OCI-M2 (cell line): Measurements from ENCODE around the gene ARHGAP26.

Experiments used
- DNase-seq: peaks from one replicate; lab custom pipeline; 2025; ENCODE audit not compliant: unreplicated experiment; lab: John Stamatoyannopoulos, UW

ARHGAP26 gene

DNA sequence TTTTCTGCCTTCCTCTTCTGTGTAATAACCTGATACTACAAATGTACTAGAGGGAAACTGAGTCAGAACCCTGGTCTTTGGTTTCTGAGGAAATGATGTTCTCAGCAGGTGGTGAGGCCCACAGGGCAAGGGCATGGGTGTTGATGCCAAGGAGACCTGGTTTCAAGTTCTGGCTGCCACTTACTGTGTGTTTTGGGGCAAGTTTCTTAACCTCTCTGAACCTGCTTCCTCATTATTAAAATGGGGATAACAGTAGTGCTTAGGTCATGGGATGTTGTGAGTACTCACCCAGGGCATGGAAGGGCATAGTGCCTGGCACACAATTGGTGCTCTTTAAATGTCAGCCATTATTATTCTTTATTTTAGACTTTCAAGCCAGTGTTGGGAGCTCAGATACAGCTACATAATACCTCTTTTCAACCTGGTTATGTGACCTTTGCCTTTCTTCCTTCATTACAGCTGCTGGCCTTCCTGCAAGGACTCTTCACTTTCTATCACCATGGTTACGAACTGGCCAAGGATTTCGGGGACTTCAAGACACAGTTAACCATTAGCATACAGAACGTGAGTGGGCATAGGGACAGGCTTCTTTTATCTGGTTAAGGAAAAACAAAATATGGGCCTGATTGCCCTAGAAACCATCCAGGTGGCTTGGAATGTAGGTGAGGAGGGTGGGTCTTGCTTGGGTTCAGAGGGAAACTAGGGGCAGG is 131.5 kb downstream of the ARHGAP26 start:
- DNase-seq: no peak

DNA sequence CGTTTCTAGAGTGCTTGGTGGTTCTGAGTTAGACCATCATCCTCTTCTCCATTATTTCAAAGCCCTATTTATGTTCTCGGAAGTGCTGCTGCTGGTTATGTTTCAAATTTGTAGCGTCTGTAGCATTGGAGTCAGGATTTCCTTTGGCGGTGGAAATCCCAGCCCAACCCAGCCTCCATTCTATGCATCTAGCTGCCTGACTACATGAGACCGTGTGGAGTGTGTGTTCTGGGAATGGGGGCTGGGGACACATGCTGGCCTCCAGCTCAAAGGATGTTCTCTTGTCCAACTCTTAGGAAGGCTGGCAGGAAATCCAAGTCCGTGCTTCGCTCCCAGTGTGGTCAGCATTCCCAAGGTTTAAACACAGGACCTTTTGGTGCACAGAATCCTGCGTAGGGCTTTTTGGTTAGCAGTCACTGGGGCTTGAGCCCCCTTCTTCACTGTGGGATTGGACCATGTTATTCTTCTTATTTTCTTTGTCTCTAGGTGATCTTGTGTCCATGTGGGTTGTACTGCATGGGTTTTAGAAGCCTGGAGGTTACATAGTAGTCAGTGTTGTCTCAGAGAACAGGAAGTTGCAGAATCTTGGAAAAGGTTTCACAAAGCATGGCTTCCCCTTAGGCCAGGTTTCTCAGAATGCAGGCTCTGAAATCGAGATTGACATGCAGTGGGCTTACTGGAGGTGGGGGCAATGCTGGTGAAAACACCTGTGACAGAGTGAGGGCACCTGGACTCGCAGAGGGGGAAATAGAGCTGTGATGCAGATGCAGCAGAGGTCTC is 132.2 kb downstream of the ARHGAP26 start:
- DNase-seq: no peak

DNA sequence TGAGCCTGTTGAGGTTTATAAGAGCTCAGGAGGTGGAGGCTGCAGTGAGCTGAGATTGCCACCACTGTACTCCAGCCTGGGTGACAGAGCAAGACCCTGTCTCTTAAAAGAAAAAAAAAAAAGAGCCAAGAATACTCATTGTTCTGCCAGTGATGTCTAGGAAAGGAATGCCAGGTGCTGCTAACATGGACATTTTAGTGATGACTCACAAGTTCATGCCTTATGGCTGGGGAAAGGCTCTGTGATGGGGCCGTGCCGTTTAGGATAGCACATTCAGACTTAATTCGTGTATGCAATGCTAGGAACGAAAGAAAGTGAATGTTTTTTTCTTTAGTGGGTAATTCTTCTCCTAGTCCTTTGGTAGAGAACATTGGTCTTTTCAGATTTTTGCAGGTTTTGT is 134.2 kb downstream of the ARHGAP26 start:
- no peak for DNase-seq

DNA sequence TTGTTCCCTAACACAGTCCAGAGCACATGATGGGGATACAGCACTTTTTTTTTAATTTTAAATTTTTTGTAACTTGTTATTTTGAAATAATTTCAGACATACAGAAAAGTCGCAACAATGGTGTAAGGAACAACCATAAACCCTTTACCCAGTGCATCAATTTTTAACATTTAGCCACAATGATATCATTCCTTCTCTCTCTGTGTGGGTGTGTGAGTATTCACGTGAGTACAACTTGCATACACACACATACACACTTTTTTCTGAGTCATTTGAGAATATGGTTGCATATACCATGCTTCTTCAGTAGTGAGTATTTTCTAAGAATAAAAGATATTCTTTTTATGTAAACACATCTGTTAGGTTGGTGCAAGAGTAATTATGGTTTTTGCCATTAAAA is 135.2 kb downstream of the ARHGAP26 start:
- DNase-seq: no peak

DNA sequence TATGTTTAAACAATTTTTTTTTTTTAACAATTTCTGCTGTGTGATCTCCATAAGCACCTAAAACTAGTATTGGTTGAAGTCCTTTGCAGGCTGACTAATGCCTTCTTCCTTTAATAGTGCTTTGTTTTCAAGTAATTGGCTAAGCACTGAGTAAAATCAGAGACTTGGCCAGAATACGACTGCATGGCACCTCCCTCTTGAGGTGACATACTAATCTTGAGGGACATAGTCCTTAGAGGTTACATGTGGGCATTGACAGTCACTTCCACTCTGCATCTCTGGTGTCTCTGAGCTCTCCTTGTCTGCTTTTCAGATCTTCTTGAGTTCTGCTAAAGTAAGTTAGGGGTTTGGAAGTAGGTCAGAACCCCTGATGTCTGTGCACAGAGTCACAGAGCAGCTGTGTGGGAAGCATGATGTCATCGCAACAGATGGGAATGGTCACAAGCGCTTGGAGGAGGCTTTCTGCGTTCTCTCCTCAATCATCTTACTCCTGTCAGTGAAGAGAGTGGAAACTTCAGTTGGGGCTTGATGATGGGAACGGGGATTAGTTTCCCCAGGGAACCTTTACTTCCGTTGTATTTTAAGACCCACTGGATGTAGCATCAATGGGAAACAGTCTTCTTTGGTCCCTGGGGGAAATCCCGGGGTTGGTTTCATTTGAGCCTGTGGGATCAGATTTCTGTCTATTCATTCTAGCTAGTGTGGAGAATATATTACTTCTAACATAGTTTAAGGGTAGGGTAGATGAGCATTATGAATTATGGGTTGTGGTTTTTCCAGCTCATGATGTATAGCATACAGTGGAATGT is 136.9 kb downstream of the ARHGAP26 start:
- DNase-seq: no peak

DNA sequence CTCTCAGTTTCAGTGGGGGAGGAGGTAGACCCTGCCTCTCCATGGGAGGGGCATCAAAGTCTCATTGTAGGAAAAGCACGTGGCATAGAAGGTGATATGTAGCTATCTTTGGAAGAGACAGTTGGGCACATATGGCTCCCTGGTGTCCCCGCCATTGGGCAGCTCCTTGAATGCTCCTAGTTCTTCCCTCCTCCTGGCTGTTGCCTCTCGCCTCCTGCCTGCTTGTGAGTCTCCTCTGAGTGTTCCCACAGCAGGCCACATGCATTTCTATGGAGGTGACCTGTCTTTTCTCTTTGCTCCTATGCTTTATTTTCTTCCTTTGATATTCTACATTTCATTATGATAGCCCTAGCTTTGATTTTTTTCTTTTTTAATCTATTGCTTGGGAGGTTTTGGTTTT is 138.5 kb downstream of the ARHGAP26 start:
- DNase-seq: no peak

DNA sequence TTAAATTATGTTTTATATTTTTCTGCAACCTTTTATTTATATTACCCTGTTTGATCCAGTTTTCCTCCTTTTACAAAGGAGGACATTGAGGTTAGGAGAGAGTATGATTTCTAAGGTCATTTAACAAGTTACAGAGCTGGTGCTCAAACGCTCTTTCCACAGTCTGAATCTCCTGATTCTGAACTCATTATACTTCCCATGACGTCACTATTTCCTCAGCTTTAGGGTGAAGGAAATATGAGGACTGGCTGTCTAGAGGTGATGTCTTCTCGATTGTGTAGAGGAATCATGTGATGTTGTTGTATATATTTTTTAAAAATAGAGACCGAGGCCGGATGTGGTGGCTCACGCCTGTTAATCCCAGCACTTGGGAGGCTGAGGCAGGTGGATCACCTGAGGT is 140.0 kb downstream of the ARHGAP26 start:
- DNase-seq: no peak

DNA sequence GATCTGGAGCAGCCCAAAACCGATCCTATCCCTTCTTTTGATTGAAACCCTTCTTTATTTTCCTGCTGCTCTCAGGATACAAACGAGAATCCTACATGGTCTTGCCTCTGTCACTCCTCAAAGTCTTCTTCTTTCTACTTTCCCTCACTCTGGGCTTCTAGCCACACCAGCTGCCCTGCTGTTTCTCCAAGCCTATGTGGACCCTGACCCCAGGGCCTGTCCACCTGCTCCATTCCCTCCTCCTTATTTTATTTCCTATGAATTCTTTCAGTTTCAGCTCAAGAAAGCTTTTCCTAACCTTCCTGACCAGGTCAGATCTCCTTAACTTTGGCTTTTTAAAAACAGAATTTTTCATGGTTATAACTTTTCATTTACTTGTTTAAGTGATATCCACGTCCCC is 141.0 kb downstream of the ARHGAP26 start:
- DNase-seq: no peak

DNA sequence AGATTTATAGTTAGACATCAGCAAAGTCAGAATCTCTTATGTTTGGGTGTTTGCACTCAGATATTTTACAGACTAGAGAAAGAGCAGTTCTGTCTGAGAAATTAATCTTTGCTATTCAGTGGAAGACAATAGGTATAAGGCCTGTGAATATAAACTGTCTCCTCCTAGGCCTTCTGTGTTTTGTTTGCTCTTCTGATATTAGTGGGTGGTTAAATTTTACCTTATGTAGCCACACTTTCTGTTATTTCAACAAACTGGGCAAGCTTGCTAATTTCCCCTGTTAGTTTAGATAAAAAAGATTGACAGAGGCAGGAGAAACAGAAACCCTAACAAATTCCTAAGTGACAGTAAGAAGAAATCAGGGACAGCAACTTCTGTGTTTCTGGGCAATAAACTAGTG is 141.6 kb downstream of the ARHGAP26 start:
- DNase-seq: no peak

DNA sequence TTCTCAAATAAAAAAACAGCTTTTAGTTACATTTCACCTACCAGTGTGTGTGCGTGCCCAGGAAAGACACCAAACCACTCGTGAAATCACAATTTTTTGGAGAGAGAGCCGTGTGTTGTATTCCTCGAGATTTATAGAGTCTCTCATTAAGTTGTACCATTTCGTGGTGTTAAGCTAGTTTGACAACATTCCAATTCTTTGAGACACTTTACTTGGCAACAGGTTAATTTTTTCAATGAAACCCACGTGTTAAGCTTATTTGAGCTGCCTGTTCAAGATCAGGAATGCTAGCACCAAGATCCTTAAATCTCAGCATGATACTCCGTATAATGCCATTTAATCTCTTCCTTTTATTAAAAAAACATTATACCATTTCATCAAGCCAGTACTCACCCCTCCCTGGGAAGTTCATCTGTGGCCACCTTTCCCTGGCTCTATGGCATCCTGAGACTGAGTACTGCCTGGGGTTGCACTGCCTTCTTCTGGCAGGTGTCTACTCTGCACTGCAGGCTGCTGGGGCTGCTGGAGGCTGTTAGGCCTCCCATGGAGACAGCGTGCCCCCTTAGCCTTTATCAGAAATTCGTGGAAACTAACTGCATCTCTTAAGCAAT is 143.7 kb downstream of the ARHGAP26 start:
- no peak for DNase-seq

DNA sequence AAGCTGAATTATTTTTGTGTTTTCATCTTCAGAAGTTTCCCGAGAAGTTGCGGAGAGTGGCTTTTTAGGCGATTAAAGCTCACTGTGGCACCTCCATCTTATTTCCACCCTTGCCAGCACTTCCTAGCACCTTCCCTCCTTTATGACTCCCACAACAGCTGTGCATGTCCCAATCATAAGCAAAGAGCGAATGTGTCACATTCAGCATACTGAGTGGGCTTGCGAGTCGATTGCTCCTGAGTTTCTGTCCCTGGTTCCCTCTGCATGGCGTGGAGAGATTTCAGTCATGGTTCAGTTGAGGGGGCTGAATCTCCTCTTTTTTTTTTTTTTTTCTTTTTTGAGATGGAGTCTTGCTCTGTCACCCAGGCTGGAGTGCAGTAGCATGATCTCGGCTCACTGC is 144.9 kb downstream of the ARHGAP26 start:
- no peak for DNase-seq

DNA sequence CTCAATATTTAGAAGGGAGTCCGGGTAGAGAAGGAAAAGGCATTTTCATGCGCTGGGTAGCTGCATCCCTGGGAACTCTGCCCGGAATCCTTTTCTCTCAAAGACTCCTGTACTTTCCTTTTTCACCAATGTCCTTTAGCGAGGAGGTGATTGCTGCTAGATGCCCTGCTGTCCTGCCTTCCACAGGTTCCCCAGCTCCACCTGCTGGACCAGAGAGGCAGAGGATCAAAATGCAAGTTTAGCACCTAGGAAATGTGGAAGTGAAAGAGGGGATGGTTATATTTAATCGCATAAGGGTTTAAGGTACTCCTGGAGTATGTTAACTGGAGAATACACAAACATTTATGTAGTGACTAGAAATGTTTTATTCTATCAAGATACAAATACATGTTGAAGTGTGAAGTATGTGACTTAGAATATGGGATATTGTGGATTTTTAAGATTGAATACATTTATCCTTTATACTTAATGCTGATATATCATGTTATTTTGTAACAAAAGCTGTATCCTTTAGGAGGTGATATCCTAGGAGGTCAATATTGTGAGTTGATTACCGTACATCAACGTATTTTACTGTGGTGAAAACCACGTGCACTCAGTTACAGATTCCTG is 145.7 kb downstream of the ARHGAP26 start:
- no peak for DNase-seq

DNA sequence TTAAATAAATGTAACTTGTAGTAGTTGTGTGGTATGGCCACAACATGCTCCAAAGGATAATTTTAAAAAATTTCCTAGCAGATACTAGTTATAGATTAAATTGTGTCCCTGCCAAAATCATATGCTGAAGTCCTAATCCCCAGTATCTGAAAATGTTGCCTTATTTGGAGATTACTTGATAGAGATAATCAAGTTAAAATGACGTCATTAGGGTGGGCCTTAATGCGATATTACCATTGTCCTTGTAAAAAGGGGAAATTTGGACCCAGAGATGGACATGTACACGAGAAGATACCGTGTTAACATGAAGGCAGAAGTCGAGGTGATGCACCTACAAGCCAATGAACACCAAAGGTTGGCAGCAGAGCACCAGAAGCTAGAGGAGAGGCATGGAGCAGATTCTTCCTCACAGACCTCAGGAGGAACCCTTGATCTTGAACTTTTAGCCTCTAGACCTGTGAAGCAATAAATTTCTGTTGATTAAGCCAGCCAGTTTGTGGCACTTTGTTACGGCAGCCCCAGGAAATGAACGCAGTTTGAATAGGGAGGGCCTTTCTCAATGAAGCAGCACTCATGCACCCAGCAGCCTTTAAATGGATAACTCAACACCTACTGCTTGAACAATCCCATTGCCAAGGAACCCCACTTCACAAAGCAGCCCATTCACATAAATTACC is 148.9 kb downstream of the ARHGAP26 start:
- no peak for DNase-seq

DNA sequence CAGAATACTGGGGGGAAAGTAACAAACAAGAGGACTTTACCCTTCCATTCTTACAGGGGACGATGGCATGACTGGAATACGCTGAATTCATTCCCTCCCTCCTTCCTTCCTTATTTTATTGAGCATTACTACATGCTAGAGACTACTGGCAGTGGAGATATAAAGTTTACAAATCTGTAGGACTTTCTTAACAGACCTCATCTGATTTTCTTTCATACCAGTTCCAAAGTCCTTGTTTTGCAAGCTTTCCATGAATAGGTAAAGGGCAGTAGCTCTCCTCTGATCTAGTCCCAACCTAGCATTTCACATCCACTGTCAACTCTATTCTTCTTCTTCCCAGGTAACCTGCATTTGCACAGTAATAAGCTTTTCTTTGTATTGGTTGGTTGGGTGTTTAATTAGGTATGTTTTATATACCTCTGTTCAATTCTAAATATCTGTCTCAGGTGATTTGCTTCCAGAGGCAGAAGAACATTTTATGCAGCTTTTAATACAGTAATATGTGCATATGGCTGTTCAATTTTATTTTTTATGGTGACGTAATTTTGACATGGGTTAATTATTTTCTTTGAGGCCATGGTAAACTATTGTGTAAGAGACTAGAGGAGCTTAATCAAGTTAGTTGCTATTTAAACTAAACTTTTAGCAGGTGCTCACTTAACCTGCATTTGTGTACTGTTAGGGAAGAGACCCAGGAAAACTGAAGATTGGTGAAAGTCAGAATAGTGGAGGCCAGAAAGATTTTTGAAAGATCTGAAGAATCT is 150.9 kb downstream of the ARHGAP26 start:
- no peak for DNase-seq

DNA sequence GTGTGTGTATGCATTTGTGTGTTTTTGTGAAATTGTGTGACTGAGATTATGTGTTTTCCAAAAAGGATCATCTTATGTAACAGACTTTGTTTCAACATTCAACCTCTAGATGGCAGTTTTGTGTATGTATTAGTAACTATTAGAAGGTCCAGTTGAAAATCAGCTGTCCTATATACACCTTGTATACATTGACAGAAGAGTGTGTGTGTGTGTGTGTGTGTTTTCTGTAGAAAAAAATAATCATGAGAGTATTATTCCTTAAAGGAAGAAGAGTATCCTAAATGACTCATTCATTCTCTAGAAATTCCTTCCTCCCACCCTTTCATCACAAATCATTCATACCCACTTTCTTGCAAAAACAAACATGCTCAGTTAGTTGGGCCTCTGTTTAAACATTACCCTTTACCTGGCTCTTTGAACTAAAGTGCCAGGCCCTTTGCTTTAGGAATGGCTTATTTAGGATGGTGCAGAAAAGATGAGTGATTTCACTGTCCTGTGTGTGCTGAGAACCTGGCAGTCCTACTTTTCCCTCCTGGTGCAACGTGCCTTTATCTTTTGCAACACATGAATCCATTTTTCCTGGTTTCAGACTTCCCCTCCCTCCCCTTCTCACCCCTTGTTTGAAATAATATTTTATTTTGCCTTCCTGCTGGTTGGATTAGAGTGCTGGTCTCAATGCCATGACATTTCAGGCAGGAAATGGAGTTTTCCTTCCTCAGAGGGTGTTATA is 152.2 kb downstream of the ARHGAP26 start:
- no peak for DNase-seq

DNA sequence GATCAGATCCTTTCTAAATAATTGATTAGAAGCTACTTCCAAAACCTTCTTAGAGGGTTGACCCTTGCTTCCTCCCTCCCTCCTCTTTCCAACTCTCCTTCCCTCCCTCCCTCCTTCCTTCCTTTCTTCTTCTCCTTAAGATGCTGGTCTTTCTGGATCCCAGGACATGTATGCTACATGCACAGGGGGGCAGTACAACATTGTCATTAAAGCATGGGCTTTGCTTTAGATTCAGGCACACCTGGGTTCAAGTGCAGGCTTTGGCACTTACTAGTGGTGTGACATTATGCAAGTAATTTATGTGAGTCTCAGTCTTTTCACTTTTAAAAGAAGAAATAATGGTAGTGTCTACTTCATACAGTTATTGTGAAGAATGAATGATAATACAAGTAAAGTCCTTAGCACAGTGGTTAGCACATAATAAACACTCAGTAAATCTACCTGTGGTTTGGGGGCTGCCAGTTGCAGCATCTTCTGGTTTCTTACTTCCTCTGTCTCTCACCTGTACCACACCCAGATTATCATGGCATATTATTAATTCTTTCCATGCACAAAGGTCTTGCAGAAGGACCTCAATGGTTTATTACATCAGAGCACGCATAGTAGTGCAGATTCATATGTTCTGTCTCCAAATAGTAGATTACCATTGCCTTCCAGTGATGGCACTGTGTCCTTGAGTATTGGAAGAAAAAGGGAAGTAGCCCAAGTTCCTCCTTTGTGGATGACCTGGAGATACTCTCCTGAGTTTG is 154.1 kb downstream of the ARHGAP26 start:
- no peak for DNase-seq

DNA sequence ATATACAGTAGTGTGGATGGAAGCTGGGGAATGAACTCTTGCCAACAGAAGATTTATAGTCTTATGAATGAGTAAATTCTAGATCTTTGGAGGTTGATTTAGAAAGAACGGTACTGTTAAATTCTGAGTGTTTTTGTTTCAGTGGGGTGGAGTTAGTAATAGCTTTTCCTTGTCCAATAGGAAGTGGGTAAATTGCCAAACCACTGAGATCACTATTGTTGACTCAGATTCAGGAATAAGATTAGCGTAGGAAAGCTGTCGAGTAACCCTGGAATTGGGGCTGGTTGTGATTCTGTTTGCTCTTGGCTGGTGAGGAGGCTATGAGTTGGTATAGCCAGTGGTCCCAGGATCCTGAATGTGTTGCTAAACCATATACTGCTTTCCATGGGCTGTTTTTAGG is 155.6 kb downstream of the ARHGAP26 start:
- no peak for DNase-seq

DNA sequence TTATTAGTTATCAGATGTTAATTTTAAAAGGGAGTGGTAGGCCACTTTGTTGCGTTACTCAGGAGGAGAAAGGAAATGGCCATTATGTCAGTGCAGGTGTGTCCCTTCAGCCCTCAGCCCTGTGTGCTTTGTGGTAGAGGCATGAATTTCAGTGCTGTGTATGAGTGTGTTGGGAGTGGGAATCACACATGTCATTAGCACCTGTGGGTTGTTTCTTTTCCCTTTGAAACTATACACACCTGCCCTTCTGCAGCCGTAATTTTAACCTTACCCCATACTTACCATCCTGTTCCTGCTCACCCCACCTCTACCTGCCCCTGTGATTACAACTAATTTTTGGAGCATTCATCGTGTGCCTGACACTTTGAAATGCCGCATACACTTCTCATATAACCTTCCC is 156.4 kb downstream of the ARHGAP26 start:
- DNase-seq: no peak
